Measurements from ENCODE around the gene ALG12. TPM values are rescaled to one million over a fixed set of nuclear protein-coding genes. Genes with fewer than 3 reads are reported as not detected.

The ALG12 gene
- total and polyA plus RNA-seq, 2 of the 8 experiments (the other 6 are each of a cell fraction or from before 2014, with no cell fraction given), result 13.4 to 22.5 TPM

GRCh38 chr22:49899530-49899929 lies 18.7 kb downstream of the ALG12 start:
- Histone ChIP-seq H2AK5ac (ENCODE audit: low read depth, low read length) (no peak overlapping the region), H4K20me1 (replicated peaks in 1 of 2; ENCODE audit: control insufficient read depth in 1 of 2, insufficient read depth in 2 of 2, low read length in 2 of 2) (peaks cover 0 to 9% of the 10 kb centered on the region in 2 experiments), H3K36me3 (ENCODE audit: control insufficient read depth in 2 of 4, insufficient read depth in 4 of 4, low read length in 3 of 4) (peaks cover 0 to 27% (median 10%) of the 10 kb centered on the region in 4 experiments; a peak in 5 of 8 replicates), H3K79me1 (ENCODE audit: low read depth, low read length) (no peaks in the 10 kb centered on the region), H3K4me3 (ENCODE audit: extremely low read depth in 1 of 4, insufficient read depth in 2 of 4, low read depth in 3 of 4, low read length in 4 of 4) (no peak overlapping the region), H3K9me3 (ENCODE audit: insufficient read depth in 2 of 2, low read depth in 1 of 2, low read length in 1 of 2) (peaks cover 6 to 12% of the 10 kb centered on the region in 2 experiments; a peak in 2 of 4 replicates), H4K5ac (ENCODE audit: insufficient read length, low read depth, low read length) (no peak overlapping the region), H3K79me2 (ENCODE audit: control insufficient read depth in 1 of 2, insufficient read depth in 2 of 2, low read length in 2 of 2) (no peaks in the 10 kb centered on the region), H2BK20ac (ENCODE audit: low read length) (no peak overlapping the region), H2BK5ac (ENCODE audit: low read depth, low read length) (no peak overlapping the region), H3K9ac (replicated peaks in 1 of 4; ENCODE audit: extremely low read depth in 1 of 4, low read depth in 3 of 4, low read length in 3 of 4) (no peak overlapping the region), H3K4me1 (replicated peaks in 1 of 4; ENCODE audit: control insufficient read depth in 3 of 4, insufficient read depth in 4 of 4, low read length in 3 of 4) (no peaks in the 10 kb centered on the region), H3K27me3 (replicated peaks in 1 of 4; ENCODE audit: control insufficient read depth in 3 of 4, extremely low read depth in 1 of 4, insufficient read depth in 3 of 4, low read length in 3 of 4) (no peaks in the 10 kb centered on the region), H2BK15ac (ENCODE audit: low read length) (no peak overlapping the region), H3K27ac (ENCODE audit: low read depth, low read length) (no peak overlapping the region), H3K56ac (replicated peaks; ENCODE audit: insufficient read length, low read depth, low read length) (no peak overlapping the region), H4K8ac (ENCODE audit: extremely low read depth, insufficient read depth, low read length) (no peak overlapping the region), H4K91ac (replicated peaks; ENCODE audit: insufficient read length, low read length) (no peak overlapping the region), H2AFZ (ENCODE audit: low read length) (no peak overlapping the region), H3K18ac (ENCODE audit: extremely low read depth, low read length) (no peak overlapping the region), H3K23ac (ENCODE audit: insufficient read length) (no peak overlapping the region), H3K4ac (replicated peaks; ENCODE audit: insufficient read length, low read depth, low read length) (no peak overlapping the region), H2BK120ac (replicated peaks; ENCODE audit: low read depth, low read length) (no peak overlapping the region), H3K14ac (ENCODE audit: insufficient read length) (no peak overlapping the region), H2BK12ac (ENCODE audit: low read depth, low read length) (no peak overlapping the region), H3K4me2 (ENCODE audit: insufficient read depth in 1 of 2, low read depth in 2 of 2, low read length in 2 of 2) (no peak overlapping the region), H3K23me2 (ENCODE audit: low read depth, low read length) (no peaks in the 10 kb centered on the region)
- no peak for DNase-seq (ENCODE audit: low read depth in 1 of 2, low spot score in 2 of 2)
- ChIA-PET POLR2A (ENCODE audit: partially characterized antibody) (interaction anchor here (1.6 kb wide), 1 partner anchor 8 kb away, joined by 4 read pairs; no protein-coding TSS in a partner anchor), CTCF (ENCODE audit: partially characterized antibody) (interaction anchor here (0.6 to 0.7 kb wide), 2 partner anchors 11 to 130 kb away, joined by 3 read pairs; no protein-coding TSS in a partner anchor)
- WGBS, 2 experiments (ENCODE audit: extremely low coverage in 1 of 2, insufficient coverage in 1 of 2, insufficient read length in 1 of 2, insufficient replicate concordance in 2 of 2, low coverage in 1 of 2, low lambda C conversion rate in 2 of 2, missing lambda C conversion rate in 1 of 2), result 91% methylated on average over 6 of the region's 6 CpGs; no CpG with 5 or more reads in 1 of the 2 experiments
- TF ChIP-seq KDM5A (IDR thresholded peaks at IDR 0.05; ENCODE audit: low read length) (no peak), RBBP5 (IDR thresholded peaks at IDR 0.05; ENCODE audit: borderline replicate concordance, low read depth, low read length) (no peak), CREB1 (IDR thresholded peaks at IDR 0.05) (no peak), EZH2 (IDR thresholded peaks at IDR 0.05; ENCODE audit: low read depth, low read length, severe bottlenecking) (no peak), HDAC6 (IDR thresholded peaks at IDR 0.05; ENCODE audit: low read depth, low read length) (no peak), EGR1 (IDR thresholded peaks at IDR 0.05; ENCODE audit: borderline replicate concordance, low read depth, low read length) (no peak), TBP (IDR thresholded peaks at IDR 0.05; ENCODE audit: low read depth, low read length) (no peak)
- FAIRE-seq, result no peak

Data from H1 (cell line).